Measurements from ENCODE around the gene RNF212. TPM values are rescaled to one million over a fixed set of nuclear protein-coding genes. Genes with fewer than 3 reads are reported as not detected.

The RNF212 gene
- total and polyA plus RNA-seq, 8 donors, result 1.3 to 4.8 (median 2.6) TPM; not detected in 4

DNA sequence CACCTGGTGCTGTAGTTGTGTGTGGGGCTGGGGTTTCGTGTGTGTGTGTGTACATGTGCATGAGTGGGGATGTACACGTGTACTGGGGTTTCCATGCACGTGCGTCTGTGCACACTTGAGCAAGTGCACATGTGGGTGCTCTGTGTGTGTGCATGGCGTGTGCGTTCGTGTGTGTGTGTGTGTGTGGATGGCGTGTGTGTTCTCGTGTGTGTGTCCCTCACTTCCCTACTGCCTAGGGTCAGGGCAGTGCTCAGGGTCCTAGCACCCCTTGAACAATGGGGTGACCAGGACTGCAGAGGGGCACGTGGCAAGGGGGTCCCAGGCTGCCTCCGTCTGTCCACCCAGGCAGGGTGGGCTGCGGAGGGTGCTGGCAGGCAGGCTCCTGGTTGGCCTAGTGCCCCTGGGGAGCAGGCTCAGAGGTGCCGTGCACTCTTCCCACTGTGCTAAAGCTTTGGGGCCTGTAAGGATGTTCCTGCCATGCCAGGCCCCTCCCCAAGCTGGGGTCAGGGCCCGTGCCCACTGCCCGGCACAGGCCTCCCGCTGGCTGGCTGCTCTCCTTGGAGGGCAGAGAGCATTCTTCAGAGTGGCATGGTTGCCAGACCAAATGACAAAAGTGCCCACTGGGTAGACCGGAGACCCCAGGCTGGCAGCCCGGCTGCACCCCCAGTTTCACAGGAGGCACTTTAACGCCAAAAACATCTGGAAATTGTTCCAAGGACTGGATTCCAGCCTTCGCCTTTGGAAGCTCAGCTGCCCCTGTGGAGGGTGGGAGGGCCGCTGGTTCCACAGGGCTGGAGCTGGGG, 72.8 kb downstream of the RNF212 start:
- H3K4me3 ChIP-seq, result no peak overlapping the region
- peaks cover 44 to 84% (median 69%) of the 10 kb centered on the region in 4 donors for H3K4me1 ChIP-seq
- TF ChIP-seq, protein P1, sequence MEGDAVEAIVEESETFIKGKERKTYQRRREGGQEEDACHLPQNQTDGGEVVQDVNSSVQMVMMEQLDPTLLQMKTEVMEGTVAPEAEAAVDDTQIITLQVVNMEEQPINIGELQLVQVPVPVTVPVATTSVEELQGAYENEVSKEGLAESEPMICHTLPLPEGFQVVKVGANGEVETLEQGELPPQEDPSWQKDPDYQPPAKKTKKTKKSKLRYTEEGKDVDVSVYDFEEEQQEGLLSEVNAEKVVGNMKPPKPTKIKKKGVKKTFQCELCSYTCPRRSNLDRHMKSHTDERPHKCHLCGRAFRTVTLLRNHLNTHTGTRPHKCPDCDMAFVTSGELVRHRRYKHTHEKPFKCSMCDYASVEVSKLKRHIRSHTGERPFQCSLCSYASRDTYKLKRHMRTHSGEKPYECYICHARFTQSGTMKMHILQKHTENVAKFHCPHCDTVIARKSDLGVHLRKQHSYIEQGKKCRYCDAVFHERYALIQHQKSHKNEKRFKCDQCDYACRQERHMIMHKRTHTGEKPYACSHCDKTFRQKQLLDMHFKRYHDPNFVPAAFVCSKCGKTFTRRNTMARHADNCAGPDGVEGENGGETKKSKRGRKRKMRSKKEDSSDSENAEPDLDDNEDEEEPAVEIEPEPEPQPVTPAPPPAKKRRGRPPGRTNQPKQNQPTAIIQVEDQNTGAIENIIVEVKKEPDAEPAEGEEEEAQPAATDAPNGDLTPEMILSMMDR (IDR thresholded peaks at IDR 0.05), result no peak
- TF ChIP-seq POLR2AphosphoS5 (IDR thresholded peaks at IDR 0.05) (no peak), POLR2A (IDR thresholded peaks at IDR 0.05) (no peak), EP300 (IDR thresholded peaks at IDR 0.05) (no peak)
- peaks cover 0 to 36% (median 23%) of the 10 kb centered on the region in 3 donors for H3K27me3 ChIP-seq
- H3K27ac ChIP-seq, result peak overlapping the region in 3 of 5 donors; percentile 69 to 87 (median 78)
- intact Hi-C loops (cut with DNase I; ENCODE audit: low total_unique reads), result no loop called here
- H3K36me3 ChIP-seq, result no peaks in the 10 kb centered on the region
- no peaks in the 10 kb centered on the region for H3K9me3 ChIP-seq
- DNase-seq, result no peak
- WGBS, 5 donors, result 76 to 87% (median 80%) methylated on average over 14 to 21 of the region's 21 CpGs

DNA sequence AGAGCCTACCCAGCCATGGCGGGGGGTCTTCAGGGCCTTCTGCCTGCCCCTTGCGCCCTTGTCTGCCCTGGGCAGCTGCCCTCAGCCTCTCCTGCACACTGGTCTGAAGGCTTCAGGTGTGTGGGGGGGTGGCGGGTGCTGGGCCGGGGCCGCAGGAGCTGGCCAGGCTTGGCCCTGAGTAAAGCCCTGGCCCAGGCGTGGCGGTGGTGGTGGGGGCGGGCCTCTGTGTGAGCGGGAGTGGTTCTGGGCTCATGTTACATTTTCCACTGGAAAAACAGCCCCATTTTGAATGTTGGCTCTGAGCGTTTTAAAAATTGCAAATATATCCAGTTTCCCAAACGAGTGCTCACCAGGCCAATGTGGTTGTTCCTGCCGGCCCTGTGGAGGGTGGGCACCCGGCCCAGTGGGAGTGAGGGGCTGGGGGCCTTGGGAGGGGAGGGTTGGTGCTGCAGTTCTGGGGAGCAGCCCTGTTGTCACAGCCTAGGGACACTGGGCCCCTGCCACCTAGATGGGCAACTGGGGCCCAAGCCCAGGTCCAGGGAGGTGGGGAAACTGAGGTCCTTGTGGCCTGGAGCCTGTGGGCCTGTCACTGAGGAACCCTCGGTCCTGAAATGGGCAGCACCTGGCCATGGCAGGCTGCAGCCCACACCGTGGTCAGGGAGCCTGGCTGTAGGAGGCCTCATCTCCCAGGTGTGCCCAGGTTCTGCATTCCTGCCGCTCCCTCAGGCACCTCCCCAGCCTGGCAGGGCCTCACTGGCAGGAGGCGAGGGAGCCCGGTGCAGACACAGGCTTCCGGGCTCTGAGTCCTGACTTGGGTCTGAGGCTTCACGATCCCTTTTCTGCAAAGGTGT, 73.6 kb downstream of the RNF212 start:
- Histone ChIP-seq H3K27ac (peak overlapping the region; percentile 55 to 87 (median 69)), H3K9me3 (no peaks in the 10 kb centered on the region), H3K36me3 (no peaks in the 10 kb centered on the region), H3K4me1 (peaks cover 48 to 84% (median 71%) of the 10 kb centered on the region in 4 donors), H3K27me3 (peaks cover 0 to 28% (median 14%) of the 10 kb centered on the region in 3 donors), H3K4me3 (no peak overlapping the region)
- TF ChIP-seq POLR2A (IDR thresholded peaks at IDR 0.05), result no peak
- TF ChIP-seq POLR2AphosphoS5 (IDR thresholded peaks at IDR 0.05), result no peak
- TF ChIP-seq, protein P1 (IDR thresholded peaks at IDR 0.05), result no peak
- no peak for TF ChIP-seq EP300 (IDR thresholded peaks at IDR 0.05)
- intact Hi-C loops (cut with DNase I; ENCODE audit: low total_unique reads), result no loop called here
- 20 to 56% (median 30%) methylated on average over 15 to 20 of the region's 20 CpGs for WGBS, 5 donors
- peak; percentile 82 to 88 for DNase-seq

DNA sequence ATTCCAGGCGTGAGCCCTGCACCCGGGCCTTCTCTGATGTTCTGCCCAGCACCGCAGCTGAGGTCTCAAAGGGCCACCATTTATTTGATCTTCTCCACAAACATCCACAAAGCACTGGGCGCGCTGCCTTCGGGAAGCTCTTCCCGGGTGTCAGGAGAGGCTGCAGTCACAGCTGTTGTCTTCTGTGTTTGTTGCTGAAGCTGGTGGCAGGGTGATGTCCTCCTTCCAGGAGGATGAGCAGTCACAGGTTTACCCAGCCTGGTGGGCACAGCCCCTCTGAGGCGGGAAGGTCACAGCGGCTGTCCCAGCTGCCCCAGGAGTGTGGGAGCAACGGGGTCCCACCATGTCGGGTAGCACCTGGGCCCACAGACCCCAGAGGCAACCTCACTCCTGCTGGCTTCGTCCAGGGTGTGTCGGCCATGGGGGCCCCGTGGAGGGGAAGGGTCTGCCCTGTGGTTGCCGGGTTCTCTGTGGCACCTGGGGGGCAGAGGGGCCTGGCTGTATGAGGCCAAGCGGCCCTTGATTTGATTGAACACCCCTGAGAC, 74.3 kb downstream of the RNF212 start:
- TF ChIP-seq POLR2A (IDR thresholded peaks at IDR 0.05) (no peak), POLR2AphosphoS5 (IDR thresholded peaks at IDR 0.05) (no peak)
- Histone ChIP-seq H3K27me3 (peaks cover 0 to 21% (median 9%) of the 10 kb centered on the region in 3 donors), H3K4me1 (peaks cover 53 to 84% (median 73%) of the 10 kb centered on the region in 4 donors), H3K36me3 (no peaks in the 10 kb centered on the region), H3K9me3 (no peaks in the 10 kb centered on the region), H3K4me3 (no peak overlapping the region), H3K27ac (peak overlapping the region; percentile 32 to 87 (median 69))
- intact Hi-C loops (cut with DNase I; ENCODE audit: low total_unique reads), result no loop called here
- no peak for DNase-seq
- WGBS, 5 donors, result 46 to 76% (median 61%) methylated on average over 7 to 16 of the region's 16 CpGs

DNA sequence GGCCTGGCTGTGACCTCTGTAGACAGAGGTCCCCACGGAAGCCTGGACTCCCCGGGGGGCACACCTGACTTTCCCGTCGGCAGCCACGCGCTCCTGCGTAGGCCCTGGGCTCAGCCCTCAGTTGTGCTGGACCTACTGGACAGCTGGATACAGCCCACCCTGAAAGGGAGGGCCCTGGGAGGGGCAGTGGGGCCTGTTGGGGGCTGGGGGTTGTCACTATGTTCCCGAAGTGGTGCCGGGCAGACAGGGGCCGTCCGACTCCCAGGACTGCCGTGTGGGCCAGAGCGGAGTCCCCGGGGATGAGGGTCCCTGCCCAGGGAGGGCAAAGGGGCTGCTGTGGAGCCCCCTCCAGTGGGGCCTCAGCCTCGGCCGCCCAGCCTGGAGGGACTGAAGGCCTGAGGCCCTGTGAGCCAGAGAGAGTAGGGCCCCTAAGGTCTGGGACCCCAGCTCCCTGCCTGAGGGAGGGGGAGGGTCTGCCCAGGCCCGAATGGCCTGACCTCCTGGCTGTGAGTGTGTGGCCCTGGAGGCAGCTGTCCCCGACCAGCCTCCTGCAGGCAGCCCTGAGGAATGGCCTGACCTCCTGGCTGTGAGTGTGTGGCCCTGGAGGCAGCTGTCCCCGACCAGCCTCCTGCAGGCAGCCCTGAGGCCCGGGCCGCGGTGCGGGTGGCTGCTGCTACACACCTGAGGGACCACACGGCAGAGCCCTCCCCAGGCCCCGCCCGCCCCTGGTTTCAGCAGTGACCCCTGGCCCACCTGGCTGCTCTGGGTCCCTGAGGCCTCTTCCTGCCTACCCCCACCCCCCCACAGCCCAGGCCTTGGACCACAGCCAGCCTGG, 76.2 kb downstream of the RNF212 start:
- Histone ChIP-seq H3K9me3 (no peaks in the 10 kb centered on the region), H3K27ac (no peak overlapping the region), H3K4me1 (peaks cover 48 to 81% (median 76%) of the 10 kb centered on the region in 4 donors), H3K36me3 (no peaks in the 10 kb centered on the region), H3K27me3 (peaks cover 0 to 23% (median 5%) of the 10 kb centered on the region in 3 donors), H3K4me3 (no peak overlapping the region)
- 80 to 87% (median 82%) methylated on average over 7 to 26 of the region's 26 CpGs for WGBS, 5 donors
- DNase-seq, result no peak
- no peak for TF ChIP-seq EP300 (IDR thresholded peaks at IDR 0.05)
- TF ChIP-seq POLR2AphosphoS5 (IDR thresholded peaks at IDR 0.05), result no peak
- intact Hi-C loops (cut with DNase I; ENCODE audit: low total_unique reads), result no loop called here

Measured in stomach (tissue), 9 donors.